ENCODE data around the gene CCDC187. TPM values are rescaled to one million over a fixed set of nuclear protein-coding genes. Genes with fewer than 3 reads are reported as not detected.

CCDC187 gene
- polyA plus RNA-seq, 1 donor (not counting 4 experiments of a cell fraction or from before 2014, with no cell fraction given), result 0.03 TPM

GRCh38 chr9:136334541-136334940 lies 30.6 kb upstream of the CCDC187 start:
- dilution Hi-C loops (cut with MboI; ENCODE audit: extremely low pct_ligation_motif_present, low sequenced_read_pairs), result no loop called here
- H3K36me3 ChIP-seq (ENCODE audit: control insufficient read depth in 2 of 2, extremely low read depth in 1 of 2, insufficient read depth in 2 of 2, low read length in 2 of 2), result peaks cover 0 to 3% of the 10 kb centered on the region in 2 experiments
- no peak overlapping the region for H3K4me2 ChIP-seq (ENCODE audit: control insufficient read depth, extremely low read depth, insufficient read depth, low read depth, low read length)
- H3K4me3 ChIP-seq (ENCODE audit: control insufficient read depth in 2 of 3, extremely low read depth in 1 of 3, insufficient read depth in 2 of 3, low read depth in 1 of 3, low read length in 3 of 3), result no peak overlapping the region
- no peak overlapping the region for H3K27ac ChIP-seq (ENCODE audit: control insufficient read depth, insufficient read depth, low read length)
- TF ChIP-seq CTCF (optimal IDR thresholded peaks at IDR 0.05 in 1 of 3, IDR thresholded peaks at IDR 0.05 in 1 of 3, conservative IDR thresholded peaks at IDR 0.05 in 1 of 3; ENCODE audit: extremely low read depth in 1 of 3, insufficient read depth in 2 of 3, low read length in 3 of 3) (no peak), EZH2 (IDR thresholded peaks at IDR 0.05; ENCODE audit: low read length) (no peak)
- no peaks in the 10 kb centered on the region for H4K20me1 ChIP-seq (ENCODE audit: control insufficient read depth, extremely low read depth, insufficient read depth, low read length)
- no peaks in the 10 kb centered on the region for H3K9me1 ChIP-seq (ENCODE audit: control insufficient read depth, extremely low read depth, insufficient read depth, low read length)
- no peaks in the 10 kb centered on the region for H3K9me3 ChIP-seq (ENCODE audit: control insufficient read depth, low read depth, low read length)
- DNase-seq (ENCODE audit: low read depth, low spot score) (no peak), FAIRE-seq (no peak)
- H3K9ac ChIP-seq (ENCODE audit: control insufficient read depth, extremely low read depth, insufficient read depth, low read length), result no peak overlapping the region
- H2AFZ ChIP-seq (ENCODE audit: control insufficient read depth, low read length), result no peak overlapping the region
- no peaks in the 10 kb centered on the region for H3K79me2 ChIP-seq (ENCODE audit: control insufficient read depth, insufficient read depth, low read length)
- no peaks in the 10 kb centered on the region for H3K4me1 ChIP-seq (ENCODE audit: control insufficient read depth, extremely low read depth, insufficient read depth, low read length)
- no peaks in the 10 kb centered on the region for H3K27me3 ChIP-seq (ENCODE audit: control insufficient read depth, extremely low read depth, insufficient read depth, low read length)

DNA sequence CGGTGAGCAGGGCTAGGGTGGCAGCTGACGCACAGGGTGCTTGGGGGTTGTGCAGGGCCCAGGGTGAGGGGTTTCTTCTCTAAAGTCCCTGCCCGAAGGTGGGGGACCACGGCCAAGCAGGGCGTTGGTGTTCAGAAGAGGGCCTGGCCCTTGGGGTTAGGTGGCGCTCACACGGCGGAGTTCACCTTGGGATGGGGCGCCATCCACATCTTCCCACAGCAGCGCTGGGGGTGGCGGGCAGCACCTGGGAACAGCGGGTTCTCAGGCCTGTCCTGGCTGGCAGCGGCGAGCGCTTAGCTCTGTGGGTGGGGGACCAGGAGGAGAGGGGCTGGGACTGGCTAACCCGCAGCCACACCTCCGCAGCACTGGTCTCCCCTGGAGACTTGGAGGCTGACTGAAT lies 29.6 kb upstream of the CCDC187 start:
- Histone ChIP-seq H3K9ac (ENCODE audit: control insufficient read depth, extremely low read depth, insufficient read depth, low read length) (no peak overlapping the region), H3K27me3 (ENCODE audit: control insufficient read depth, extremely low read depth, insufficient read depth, low read length) (no peaks in the 10 kb centered on the region), H3K4me2 (ENCODE audit: control insufficient read depth, extremely low read depth, insufficient read depth, low read depth, low read length) (no peak overlapping the region), H3K4me3 (ENCODE audit: control insufficient read depth in 2 of 3, extremely low read depth in 1 of 3, insufficient read depth in 2 of 3, low read depth in 1 of 3, low read length in 3 of 3) (no peak overlapping the region), H3K4me1 (ENCODE audit: control insufficient read depth, extremely low read depth, insufficient read depth, low read length) (peaks cover 4% of the 10 kb centered on the region), H3K9me1 (ENCODE audit: control insufficient read depth, extremely low read depth, insufficient read depth, low read length) (no peaks in the 10 kb centered on the region), H3K79me2 (ENCODE audit: control insufficient read depth, insufficient read depth, low read length) (no peaks in the 10 kb centered on the region), H4K20me1 (ENCODE audit: control insufficient read depth, extremely low read depth, insufficient read depth, low read length) (no peaks in the 10 kb centered on the region), H2AFZ (ENCODE audit: control insufficient read depth, low read length) (no peak overlapping the region), H3K9me3 (ENCODE audit: control insufficient read depth, low read depth, low read length) (no peaks in the 10 kb centered on the region), H3K27ac (ENCODE audit: control insufficient read depth, insufficient read depth, low read length) (no peak overlapping the region), H3K36me3 (ENCODE audit: control insufficient read depth in 2 of 2, extremely low read depth in 1 of 2, insufficient read depth in 2 of 2, low read length in 2 of 2) (peaks cover 0 to 3% of the 10 kb centered on the region in 2 experiments)
- no peak for DNase-seq (ENCODE audit: low read depth, low spot score)
- no peak for FAIRE-seq
- TF ChIP-seq EZH2 (IDR thresholded peaks at IDR 0.05; ENCODE audit: low read length), result no peak
- TF ChIP-seq CTCF (optimal IDR thresholded peaks at IDR 0.05 in 1 of 3, IDR thresholded peaks at IDR 0.05 in 1 of 3, conservative IDR thresholded peaks at IDR 0.05 in 1 of 3; ENCODE audit: extremely low read depth in 1 of 3, insufficient read depth in 2 of 3, low read length in 3 of 3), result no peak
- dilution Hi-C loops (cut with MboI; ENCODE audit: extremely low pct_ligation_motif_present, low sequenced_read_pairs), result no loop called here
